HepG2 (cell line): Measurements from ENCODE around the gene KCND2. TPM values are rescaled to one million over a fixed set of nuclear protein-coding genes. Genes with fewer than 3 reads are reported as not detected.

Source experiments
- MTF1 ChIP-seq: sonication (generic); formaldehyde crosslinking; IDR thresholded peaks from 2 replicates; pipeline ENCODE4 v1.5.0; 2020; ENCODE audit warnings: missing genetic modification reagents
- PCBP2 ChIP-seq: fragments of 200-400 bp; formaldehyde crosslinking; optimal IDR thresholded peaks from 2 replicates; pipeline ENCODE3; 2018; ENCODE audit warnings: low read length, low read depth; ENCODE audit not compliant: poor library complexity, severe bottlenecking
- SIN3A ChIP-seq: IDR thresholded peaks from 2 replicates; pipeline ENCODE4 v1.6.1; 2011; ENCODE audit warnings: low read depth, mild to moderate bottlenecking, control low read depth, low read length, borderline replicate concordance
- ZKSCAN5 ChIP-seq: sonication (generic); formaldehyde crosslinking; IDR thresholded peaks from 2 replicates; pipeline ENCODE4 v1.5.1; 2020; ENCODE audit warnings: mild to moderate bottlenecking, missing genetic modification reagents
- ZNF329 ChIP-seq: sonication (generic); formaldehyde crosslinking; IDR thresholded peaks from 2 replicates; pipeline ENCODE4 v1.9.0; 2021; ENCODE audit warnings: low read depth, mild to moderate bottlenecking, missing genetic modification reagents
- polyA plus RNA-seq, 8 experiments: library from polyadenylated mRNA; depleted of rRNA in 3 of 8; stranded (reverse) in 7 of 8; unstranded in 1 of 8; fragments of >200 nt; fragmentation: Illumina TruSeq in 4 of 8; extraction: Trizol in 4 of 8; gene quantifications; 2 replicates each; pipeline versions ENCODE4 v1.2.1 to v1.2.3, GENCODE V29; 2011 to 2016; ENCODE audit warnings: low read depth in 4 of 8, missing spikeins in 1 of 8, mixed read lengths in 1 of 8; ENCODE audit not compliant: insufficient read depth in 1 of 8
- total RNA-seq, 5 experiments: library from RNA; depleted of rRNA; stranded (reverse); fragments of >200 nt; fragmentation: Illumina TruSeq; extraction: Trizol; gene quantifications; 2 replicates each; pipeline ENCODE4 v1.2.3, GENCODE V29; 2016; ENCODE audit warnings: low read depth in 1 of 5
- TF ChIP-seq, protein P1 (sequence below): IDR thresholded peaks from 2 replicates; pipeline ENCODE4 v1.6.1; 2016; ENCODE audit warnings: low read depth, borderline replicate concordance
- TF ChIP-seq, protein P2 (sequence below): sonication (generic); formaldehyde crosslinking; IDR thresholded peaks from 2 replicates; pipeline ENCODE4 v1.9.0; 2022; ENCODE audit warnings: missing genetic modification reagents, mild to moderate bottlenecking, borderline replicate concordance
- TF ChIP-seq, protein P3 (sequence below): sonication (generic); formaldehyde crosslinking; IDR thresholded peaks from 2 replicates; pipeline ENCODE4 v1.8.1; 2022; ENCODE audit warnings: low read depth, mild to moderate bottlenecking, missing genetic modification reagents
- TF ChIP-seq, protein P4 (sequence below): sonication (generic); formaldehyde crosslinking; IDR thresholded peaks from 2 replicates; pipeline ENCODE4 v1.5.1; 2020; ENCODE audit warnings: missing genetic modification reagents, mild to moderate bottlenecking, borderline replicate concordance

KCND2 gene
- total and polyA plus RNA-seq, 2 of the 13 experiments (the other 11 are each of a cell fraction or from before 2014, with no cell fraction given), result not detected

DNA sequence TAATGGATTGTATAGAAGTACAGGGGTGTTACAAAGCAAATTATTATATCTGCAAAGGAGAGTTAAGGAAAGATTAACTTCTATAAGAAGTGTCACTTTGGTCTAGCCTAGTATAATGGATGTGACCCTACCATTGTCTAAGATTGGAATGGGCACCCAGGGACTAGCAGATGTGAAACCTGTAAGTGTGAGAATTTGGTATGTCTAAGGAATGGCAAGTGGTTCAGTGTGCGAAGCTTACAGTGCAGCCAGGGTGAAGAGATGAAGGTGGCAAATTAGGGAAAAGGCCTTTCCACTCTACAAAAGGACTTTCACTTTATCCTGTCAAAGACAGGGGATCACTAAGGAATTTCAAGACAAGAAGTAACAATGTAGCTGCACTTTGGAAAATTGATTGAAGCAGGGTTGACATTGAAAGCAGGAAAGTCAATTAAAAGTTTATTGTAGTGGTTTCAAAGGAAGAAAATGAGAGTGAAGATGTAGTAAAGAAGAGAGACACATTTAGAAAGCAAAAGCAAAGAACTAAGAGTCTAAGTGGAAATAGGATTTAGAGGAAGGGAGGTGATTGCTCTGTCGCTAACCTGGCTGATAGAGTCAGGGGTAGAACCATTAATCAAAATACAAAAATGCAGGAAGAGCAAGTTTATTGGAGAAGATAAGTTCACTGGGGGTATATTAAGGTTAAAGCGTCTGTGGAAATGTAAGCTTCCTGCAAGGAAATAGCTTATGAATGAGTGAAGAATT is 47.4 kb downstream of the KCND2 start (continued):
- no peak for TF ChIP-seq SIN3A
- TF ChIP-seq, protein P1, sequence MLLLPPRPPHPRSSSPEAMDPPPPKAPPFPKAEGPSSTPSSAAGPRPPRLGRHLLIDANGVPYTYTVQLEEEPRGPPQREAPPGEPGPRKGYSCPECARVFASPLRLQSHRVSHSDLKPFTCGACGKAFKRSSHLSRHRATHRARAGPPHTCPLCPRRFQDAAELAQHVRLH (CRISPR knock-in tag), result no peak
- no peak for TF ChIP-seq MTF1 (CRISPR knock-in tag)
- TF ChIP-seq, protein P2, sequence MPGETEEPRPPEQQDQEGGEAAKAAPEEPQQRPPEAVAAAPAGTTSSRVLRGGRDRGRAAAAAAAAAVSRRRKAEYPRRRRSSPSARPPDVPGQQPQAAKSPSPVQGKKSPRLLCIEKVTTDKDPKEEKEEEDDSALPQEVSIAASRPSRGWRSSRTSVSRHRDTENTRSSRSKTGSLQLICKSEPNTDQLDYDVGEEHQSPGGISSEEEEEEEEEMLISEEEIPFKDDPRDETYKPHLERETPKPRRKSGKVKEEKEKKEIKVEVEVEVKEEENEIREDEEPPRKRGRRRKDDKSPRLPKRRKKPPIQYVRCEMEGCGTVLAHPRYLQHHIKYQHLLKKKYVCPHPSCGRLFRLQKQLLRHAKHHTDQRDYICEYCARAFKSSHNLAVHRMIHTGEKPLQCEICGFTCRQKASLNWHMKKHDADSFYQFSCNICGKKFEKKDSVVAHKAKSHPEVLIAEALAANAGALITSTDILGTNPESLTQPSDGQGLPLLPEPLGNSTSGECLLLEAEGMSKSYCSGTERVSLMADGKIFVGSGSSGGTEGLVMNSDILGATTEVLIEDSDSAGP (CRISPR knock-in tag), result no peak
- no peak for TF ChIP-seq ZNF329 (CRISPR knock-in tag)
- TF ChIP-seq, protein P3, sequence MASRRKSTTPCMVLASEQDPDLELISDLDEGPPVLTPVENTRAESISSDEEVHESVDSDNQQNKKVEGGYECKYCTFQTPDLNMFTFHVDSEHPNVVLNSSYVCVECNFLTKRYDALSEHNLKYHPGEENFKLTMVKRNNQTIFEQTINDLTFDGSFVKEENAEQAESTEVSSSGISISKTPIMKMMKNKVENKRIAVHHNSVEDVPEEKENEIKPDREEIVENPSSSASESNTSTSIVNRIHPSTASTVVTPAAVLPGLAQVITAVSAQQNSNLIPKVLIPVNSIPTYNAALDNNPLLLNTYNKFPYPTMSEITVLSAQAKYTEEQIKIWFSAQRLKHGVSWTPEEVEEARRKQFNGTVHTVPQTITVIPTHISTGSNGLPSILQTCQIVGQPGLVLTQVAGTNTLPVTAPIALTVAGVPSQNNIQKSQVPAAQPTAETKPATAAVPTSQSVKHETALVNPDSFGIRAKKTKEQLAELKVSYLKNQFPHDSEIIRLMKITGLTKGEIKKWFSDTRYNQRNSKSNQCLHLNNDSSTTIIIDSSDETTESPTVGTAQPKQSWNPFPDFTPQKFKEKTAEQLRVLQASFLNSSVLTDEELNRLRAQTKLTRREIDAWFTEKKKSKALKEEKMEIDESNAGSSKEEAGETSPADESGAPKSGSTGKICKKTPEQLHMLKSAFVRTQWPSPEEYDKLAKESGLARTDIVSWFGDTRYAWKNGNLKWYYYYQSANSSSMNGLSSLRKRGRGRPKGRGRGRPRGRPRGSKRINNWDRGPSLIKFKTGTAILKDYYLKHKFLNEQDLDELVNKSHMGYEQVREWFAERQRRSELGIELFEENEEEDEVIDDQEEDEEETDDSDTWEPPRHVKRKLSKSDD (CRISPR knock-in tag), result no peak
- TF ChIP-seq PCBP2, result no peak
- TF ChIP-seq, protein P4, sequence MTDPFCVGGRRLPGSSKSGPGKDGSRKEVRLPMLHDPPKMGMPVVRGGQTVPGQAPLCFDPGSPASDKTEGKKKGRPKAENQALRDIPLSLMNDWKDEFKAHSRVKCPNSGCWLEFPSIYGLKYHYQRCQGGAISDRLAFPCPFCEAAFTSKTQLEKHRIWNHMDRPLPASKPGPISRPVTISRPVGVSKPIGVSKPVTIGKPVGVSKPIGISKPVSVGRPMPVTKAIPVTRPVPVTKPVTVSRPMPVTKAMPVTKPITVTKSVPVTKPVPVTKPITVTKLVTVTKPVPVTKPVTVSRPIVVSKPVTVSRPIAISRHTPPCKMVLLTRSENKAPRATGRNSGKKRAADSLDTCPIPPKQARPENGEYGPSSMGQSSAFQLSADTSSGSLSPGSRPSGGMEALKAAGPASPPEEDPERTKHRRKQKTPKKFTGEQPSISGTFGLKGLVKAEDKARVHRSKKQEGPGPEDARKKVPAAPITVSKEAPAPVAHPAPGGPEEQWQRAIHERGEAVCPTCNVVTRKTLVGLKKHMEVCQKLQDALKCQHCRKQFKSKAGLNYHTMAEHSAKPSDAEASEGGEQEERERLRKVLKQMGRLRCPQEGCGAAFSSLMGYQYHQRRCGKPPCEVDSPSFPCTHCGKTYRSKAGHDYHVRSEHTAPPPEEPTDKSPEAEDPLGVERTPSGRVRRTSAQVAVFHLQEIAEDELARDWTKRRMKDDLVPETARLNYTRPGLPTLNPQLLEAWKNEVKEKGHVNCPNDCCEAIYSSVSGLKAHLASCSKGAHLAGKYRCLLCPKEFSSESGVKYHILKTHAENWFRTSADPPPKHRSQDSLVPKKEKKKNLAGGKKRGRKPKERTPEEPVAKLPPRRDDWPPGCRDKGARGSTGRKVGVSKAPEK (CRISPR knock-in tag), result no peak
- no peak for TF ChIP-seq ZKSCAN5 (CRISPR knock-in tag)
